Stimulated activated CD8-positive, alpha-beta memory T cell treated with anti-CD3 and anti-CD28 coated beads, Interleukin-15, amount 100 ng/mL, for 48 hours (primary cell): Measurements from ENCODE around the gene CMTM7.

ENCODE experiments used
- DNase-seq, 2 donors: peaks; one replicate each; pipeline ENCODE4 v3.0.0-alpha.2; 2020; ENCODE audit warnings: low read depth in 2 of 2

The CMTM7 gene

GRCh38 chr3:32414522-32415202, 23.0 kb downstream of the CMTM7 start:
- DNase-seq, result no peak

DNA sequence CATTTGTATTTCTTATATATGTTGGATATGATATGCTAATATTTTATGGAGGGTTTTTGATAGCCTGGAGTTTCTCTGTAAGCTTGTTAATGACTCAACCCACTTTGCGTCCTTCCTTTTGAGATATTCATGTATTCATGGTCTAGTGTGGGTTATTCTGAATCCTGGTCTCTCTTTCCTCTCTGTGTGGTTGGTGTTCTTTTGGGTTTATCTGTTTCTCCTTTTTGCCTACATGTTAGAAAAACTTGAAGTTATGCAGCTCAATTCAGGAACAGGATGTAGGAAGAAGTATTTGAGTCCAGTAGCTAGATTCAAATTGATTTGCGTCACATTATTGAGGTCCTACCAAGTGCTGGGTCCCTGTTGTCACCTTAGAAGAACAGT, 28.1 kb downstream of the CMTM7 start:
- DNase-seq, result no peak

DNA sequence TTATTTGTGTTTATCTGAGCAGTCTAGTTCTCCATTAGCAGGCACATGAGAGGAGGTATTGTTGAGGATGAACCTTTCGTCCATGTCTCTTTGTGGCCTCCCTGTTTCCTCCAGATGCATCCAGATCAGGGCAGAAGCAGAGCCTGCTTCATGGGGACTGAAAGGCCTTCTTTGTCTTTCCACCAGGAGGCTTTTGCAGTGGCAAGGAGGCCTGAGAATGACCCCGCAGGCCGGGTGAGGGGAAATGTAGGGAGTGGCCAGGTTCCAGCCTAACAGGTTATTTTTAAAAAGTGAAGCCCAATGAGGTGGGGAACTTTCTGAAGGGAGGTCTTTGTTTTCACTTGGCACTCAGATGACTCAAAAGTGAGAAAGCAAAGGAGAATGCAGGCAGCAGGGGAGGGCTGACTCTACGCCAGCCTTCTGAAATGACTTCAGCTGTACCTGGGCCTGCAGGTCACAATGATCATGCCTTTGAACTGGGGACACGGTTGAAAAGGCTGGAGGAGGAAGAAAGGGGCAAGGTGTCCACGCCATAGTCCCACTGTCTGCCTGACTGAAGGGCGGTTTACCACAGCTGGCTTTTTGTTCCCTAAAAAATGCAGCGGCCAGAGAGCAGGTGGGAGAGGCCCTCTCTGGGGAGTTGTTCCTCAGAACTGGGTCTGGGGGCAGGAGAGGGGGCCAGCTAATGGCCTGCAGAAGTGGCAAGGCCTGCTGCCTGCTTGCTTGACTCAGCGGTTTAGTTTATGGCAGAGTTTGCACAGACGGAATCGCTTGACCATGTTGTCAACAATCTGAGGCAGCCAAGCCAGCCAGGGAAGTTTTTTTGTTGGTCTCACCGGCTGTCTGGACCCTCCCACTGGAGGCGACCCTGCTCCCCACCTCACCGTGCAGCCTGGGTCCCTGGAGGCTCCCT, 28.7 kb downstream of the CMTM7 start:
- peak in 1 of 2 donors; percentile 30 for DNase-seq

DNA sequence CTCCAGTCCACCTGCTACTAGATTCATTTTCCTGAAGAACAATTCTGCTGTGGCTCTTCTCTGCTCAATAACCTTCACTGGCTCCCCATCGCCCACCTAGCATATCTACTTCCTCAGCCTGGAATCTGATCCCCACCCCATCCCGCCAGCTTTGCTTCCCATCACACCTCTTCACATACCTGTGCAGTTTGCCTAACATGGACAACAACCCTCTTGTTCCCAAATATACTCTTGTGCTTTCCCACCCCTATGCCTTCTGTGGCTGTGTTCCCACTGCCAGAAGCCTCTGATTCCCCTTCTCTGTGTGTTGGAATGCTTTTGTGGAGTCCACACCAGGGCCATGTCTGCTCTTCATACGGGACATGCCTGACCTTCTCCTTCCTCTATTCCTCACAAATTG, 29.5 kb downstream of the CMTM7 start:
- DNase-seq, result no peak

GRCh38 chr3:32421991-32422859, 30.6 kb downstream of the CMTM7 start:
- DNase-seq, result no peak

DNA sequence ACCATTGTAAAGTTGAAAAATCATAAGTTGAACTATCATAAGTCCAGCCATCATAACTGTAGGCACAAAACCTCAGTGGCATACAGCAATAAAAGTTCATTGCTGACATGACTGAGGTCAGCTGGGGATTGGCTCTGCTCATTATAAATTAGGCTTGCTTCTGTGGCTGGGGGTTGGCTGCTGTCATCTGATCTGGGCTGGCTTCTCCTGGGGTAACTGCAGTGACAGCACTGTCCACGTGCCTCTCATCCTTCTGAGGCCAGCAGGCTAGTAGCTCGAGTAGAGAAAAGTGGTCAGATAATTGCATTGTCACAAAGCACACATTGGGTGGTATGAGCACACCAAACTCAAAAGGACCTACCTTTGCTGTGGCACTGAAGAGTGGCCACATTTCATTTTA, 31.3 kb downstream of the CMTM7 start:
- no peak for DNase-seq

GRCh38 chr3:32423534-32423933, 31.9 kb downstream of the CMTM7 start:
- DNase-seq, result no peak

DNA sequence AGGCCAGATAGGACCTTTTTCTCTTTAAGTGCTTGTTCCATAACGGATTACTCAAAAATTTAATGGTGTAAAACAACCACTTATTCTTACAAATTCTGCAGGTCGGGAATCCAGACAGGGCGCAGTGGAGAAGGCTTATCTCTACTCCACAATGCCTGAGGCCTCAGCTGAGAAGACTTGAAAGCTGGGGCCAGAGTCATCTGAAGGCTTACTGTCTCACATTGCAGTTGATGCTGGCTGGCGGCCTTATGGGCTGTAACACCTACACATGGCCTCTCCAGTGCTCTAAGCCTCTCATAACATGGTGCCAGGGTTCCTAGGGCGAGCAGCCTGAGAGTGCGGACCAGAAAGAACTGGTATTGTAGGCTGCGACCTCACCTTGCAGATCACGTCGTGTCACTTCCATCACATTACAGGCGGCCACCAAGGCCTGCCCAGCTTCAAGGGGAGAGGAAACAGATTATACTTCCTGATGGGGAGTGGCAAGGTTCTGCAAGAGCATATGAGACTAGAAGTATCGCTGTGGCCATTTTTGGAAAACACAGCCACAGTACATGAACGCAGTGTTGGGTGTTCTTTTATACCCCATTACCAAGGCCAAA, 32.4 kb downstream of the CMTM7 start:
- DNase-seq, result no peak

- no peak for DNase-seq
Measured at GRCh38 chr3:32424581-32425250, 33.1 kb downstream of the CMTM7 start.

DNA sequence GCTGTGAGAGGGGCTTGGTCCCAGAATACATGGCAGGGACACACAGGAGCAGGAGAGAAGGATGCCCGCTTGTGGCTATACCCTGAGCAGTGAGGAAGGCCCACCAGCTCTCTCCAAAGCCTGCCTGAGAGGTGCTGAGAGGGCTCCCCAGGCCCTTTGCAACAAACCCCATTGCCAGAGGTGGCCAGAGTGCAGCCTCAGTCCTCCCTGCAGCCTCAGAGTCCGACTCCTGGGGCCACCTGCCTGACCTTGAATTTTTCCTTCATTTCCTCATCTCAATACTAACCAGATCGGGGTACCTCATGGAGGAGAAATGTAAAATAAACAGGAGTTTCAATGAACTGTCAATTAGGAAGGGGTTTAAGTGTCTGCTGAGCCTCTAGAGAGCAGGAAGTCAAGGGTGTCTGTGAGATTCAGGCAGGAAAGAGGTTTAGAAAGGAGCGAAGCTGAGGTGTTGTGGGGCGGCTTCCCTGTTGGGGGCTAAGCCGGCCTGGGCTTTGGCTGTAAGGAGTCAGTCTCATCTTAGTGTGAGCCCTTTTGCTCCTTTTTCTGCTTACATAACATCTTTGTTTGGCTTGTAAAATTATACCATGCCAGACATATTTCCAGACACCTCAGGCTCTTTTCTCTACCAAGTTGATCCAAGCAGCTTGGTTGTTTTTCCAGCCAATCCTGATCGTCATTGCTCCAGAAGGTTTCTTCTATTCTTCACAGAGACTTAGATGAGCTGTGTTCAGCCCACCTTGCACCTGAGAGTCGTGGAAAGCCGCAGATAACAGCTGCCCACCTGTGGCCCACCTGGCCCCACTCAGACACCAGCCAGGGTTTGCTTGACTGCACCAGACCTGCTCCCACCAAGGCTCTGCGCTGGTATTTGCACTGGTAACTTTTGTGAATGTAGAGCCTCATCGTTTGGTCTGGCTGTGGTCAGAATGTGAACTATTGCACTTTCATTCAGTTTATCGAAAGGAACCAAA, 36.7 kb downstream of the CMTM7 start:
- DNase-seq, result no peak

- no peak for DNase-seq
Measured at GRCh38 chr3:32430900-32431299, 39.2 kb downstream of the CMTM7 start.

GRCh38 chr3:32431481-32431880, 39.8 kb downstream of the CMTM7 start:
- DNase-seq, result no peak

DNA sequence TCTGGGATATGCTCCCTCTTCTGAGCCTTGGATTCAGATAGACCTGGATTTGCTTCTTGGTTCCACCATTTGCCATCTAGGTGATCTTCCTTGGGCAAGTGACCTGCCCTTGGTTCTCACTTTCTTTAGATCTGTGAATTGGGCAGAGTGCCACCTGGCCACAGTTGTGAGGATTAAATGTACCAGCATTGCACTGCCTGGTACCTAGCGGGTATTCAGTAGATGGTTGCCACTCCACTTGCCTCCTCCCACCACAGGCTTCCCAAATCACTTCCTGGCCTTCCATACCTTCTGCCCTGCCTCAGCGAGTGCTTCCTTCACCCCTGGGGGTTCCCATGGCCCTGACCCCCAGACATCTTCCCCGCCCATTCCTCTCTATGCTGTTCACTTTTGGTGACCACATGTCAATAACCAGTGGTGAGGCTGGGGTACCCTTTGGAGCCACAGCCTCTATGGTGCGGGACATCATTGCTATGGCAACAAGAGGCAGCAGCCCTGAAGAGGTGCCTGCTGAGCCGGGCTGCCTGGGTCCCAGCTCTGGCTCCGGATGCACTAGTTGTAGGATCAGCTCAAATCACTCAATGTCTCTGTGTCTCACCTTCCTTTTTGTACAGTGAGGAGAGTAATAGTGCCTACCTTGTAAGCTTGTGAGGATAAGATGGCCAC, 40.5 kb downstream of the CMTM7 start:
- DNase-seq, result no peak

GRCh38 chr3:32432711-32433530, 41.3 kb downstream of the CMTM7 start:
- DNase-seq, result no peak

- no peak for DNase-seq
Measured at GRCh38 chr3:32434206-32434605, 42.6 kb downstream of the CMTM7 start.

DNA sequence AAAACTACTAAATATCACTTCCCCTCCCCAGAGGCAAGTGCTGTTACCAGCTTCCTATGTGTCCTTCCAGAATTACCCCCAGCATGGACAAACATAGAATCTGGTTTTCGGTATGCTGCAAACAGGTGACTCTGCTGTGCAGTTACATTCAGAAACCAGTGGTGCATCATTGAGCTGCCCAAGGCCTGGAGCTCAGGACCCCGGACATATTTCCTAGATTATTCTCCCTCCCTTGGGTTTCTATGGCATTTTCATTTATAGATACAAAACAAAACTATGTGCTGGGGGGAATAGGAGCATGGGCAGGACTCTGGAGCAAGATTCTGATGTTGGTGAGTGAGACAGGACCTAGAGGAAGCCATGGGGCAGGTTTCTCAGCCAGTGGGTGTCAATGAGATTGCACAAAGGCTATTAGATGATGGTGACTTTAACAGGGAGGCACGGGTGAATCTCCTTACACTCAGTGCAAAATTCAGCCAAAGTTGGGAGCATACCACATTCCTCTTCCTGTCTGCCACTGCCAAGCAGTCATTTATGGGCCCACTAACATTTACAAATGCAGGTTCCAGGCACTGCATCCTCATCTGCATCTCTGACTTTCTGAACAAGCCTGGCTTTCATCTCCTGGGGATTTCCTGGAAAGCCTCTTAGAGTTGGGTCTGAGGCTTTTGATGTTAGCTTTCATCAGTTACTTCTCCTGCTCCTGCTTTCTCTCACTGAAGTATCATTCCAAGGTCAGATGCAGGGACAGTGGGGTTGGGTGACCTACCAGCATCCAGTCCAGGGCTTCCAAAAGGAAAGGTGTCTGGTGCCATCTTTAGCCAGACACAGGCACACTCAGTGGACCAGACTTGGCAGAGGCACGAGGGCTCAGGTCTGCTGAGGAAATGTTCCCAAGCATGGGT, 44.5 kb downstream of the CMTM7 start:
- no peak for DNase-seq

GRCh38 chr3:32436816-32437189, 45.1 kb downstream of the CMTM7 start:
- no peak for DNase-seq

GRCh38 chr3:32437896-32438295, 46.2 kb downstream of the CMTM7 start:
- no peak for DNase-seq
